Parathyroid adenoma (tissue), 2 donors: Measurements from ENCODE around the gene LTA.

Experiments
- H2AFZ ChIP-seq: fragments of 300-600 bp; sonication (generic); one replicate; pipeline ENCODE4 v1.7.0; 2017; ENCODE audit warnings: antibody characterized with exemption, mild to moderate bottlenecking
- H3K27ac ChIP-seq: fragments of 300-600 bp; sonication (generic); one replicate; pipeline ENCODE4 v1.7.0; 2017
- H3K27me3 ChIP-seq: fragments of 300-600 bp; sonication (generic); one replicate; pipeline ENCODE4 v1.7.0; 2017; ENCODE audit warnings: low read length; ENCODE audit not compliant: control insufficient read depth, insufficient read depth
- H3K36me3 ChIP-seq: fragments of 300-600 bp; sonication (generic); one replicate; pipeline ENCODE4 v1.7.0; 2017; ENCODE audit warnings: low read length; ENCODE audit not compliant: control insufficient read depth, insufficient read depth
- H3K4me1 ChIP-seq: fragments of 300-600 bp; sonication (generic); one replicate; pipeline ENCODE4 v1.7.0; 2017; ENCODE audit warnings: control low read depth
- H3K4me2 ChIP-seq: fragments of 300-600 bp; sonication (generic); one replicate; pipeline ENCODE4 v1.7.0; 2017; ENCODE audit warnings: low read length
- H3K4me3 ChIP-seq: fragments of 300-600 bp; sonication (generic); one replicate; pipeline ENCODE4 v1.7.0; 2017; ENCODE audit warnings: low read depth, low read length
- H3K79me2 ChIP-seq: fragments of 300-600 bp; sonication (generic); one replicate; pipeline ENCODE4 v1.7.0; 2017; ENCODE audit warnings: control low read depth
- H3K9ac ChIP-seq: fragments of 300-600 bp; sonication (generic); one replicate; pipeline ENCODE4 v1.7.0; 2017; ENCODE audit warnings: mild to moderate bottlenecking
- H3K9me3 ChIP-seq: fragments of 300-600 bp; sonication (generic); one replicate; pipeline ENCODE4 v1.7.0; 2017; ENCODE audit warnings: low read length; ENCODE audit not compliant: control insufficient read depth
- CTCF ChIP-seq: fragments of 300-600 bp; sonication (generic); IDR thresholded peaks from one replicate; pipeline ENCODE4 v1.7.0; 2017; ENCODE audit warnings: antibody characterized with exemption, mild to moderate bottlenecking
- donor health status: primary hyperparathyroidism.

LTA gene

DNA sequence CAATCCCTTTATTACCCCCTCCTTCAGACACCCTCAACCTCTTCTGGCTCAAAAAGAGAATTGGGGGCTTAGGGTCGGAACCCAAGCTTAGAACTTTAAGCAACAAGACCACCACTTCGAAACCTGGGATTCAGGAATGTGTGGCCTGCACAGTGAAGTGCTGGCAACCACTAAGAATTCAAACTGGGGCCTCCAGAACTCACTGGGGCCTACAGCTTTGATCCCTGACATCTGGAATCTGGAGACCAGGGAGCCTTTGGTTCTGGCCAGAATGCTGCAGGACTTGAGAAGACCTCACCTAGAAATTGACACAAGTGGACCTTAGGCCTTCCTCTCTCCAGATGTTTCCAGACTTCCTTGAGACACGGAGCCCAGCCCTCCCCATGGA is 5.5 kb downstream of the LTA start:
- no peak overlapping the region for H3K9ac ChIP-seq
- H3K4me2 ChIP-seq: no peak overlapping the region
- no peak for TF ChIP-seq CTCF
- no peaks in the 10 kb centered on the region for H3K9me3 ChIP-seq
- H3K4me1 ChIP-seq: no peaks in the 10 kb centered on the region
- H3K4me3 ChIP-seq: no peak overlapping the region
- no peak overlapping the region for H2AFZ ChIP-seq
- no peak overlapping the region for H3K27ac ChIP-seq
- H3K79me2 ChIP-seq: no peaks in the 10 kb centered on the region
- H3K36me3 ChIP-seq: no peaks in the 10 kb centered on the region
- no peaks in the 10 kb centered on the region for H3K27me3 ChIP-seq

DNA sequence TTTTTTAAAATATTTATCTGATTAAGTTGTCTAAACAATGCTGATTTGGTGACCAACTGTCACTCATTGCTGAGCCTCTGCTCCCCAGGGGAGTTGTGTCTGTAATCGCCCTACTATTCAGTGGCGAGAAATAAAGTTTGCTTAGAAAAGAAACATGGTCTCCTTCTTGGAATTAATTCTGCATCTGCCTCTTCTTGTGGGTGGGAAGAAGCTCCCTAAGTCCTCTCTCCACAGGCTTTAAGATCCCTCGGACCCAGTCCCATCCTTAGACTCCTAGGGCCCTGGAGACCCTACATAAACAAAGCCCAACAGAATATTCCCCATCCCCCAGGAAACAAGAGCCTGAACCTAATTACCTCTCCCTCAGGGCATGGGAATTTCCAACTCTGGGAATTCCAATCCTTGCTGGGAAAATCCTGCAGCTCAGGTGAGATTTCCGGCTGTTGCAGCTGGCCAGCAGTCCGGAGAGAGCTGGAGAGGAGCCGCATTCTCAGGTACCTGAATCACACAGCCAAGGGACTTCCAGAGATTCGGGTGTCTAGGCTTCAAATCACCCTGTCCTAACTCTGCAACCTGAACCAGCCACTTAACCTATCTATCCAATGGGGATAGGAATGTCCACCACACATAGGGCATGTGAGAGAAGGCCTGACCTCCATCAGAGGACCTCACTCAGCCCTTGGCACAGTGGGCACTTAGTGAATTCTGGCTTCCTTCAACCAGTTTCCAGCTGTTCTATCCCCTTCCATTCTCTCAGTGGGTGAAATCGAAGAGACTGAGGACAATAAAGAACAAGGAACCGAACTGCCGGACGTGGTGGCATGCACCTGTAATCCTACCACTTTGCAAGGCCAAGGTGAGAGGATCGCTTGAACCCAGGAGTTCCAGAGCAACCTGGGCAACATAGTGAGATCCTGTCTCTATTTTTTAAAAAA is 6.4 kb downstream of the LTA start:
- Histone ChIP-seq H3K4me3 (no peak overlapping the region), H3K27ac (no peak overlapping the region), H3K4me2 (no peak overlapping the region), H3K36me3 (no peaks in the 10 kb centered on the region), H2AFZ (no peak overlapping the region), H3K27me3 (no peaks in the 10 kb centered on the region), H3K9me3 (no peaks in the 10 kb centered on the region), H3K79me2 (no peaks in the 10 kb centered on the region), H3K4me1 (no peaks in the 10 kb centered on the region), H3K9ac (no peak overlapping the region)
- no peak for TF ChIP-seq CTCF

DNA sequence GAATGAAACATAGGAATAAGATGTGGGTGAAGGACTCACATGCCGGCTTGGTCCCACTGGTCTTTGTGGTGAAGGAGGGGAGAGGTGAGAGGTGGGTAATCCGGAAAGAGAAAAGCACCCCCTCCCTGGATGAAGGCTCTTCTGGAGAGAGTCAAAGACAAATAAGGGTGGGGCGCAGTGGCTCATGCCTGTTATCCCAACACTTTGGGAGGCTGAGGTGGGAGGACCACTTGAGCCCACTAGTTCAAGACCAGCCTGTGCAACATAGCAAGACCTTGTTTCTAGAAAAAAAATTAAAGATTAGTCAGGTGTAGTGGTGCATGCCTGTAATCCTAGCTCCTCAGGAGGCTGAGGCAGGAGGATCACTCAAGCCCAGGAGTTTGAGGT is 7.0 kb downstream of the LTA start:
- no peak overlapping the region for H3K4me3 ChIP-seq
- no peak overlapping the region for H2AFZ ChIP-seq
- no peak overlapping the region for H3K27ac ChIP-seq
- H3K27me3 ChIP-seq: no peaks in the 10 kb centered on the region
- TF ChIP-seq CTCF: no peak
- H3K4me1 ChIP-seq: no peaks in the 10 kb centered on the region
- no peak overlapping the region for H3K4me2 ChIP-seq
- no peak overlapping the region for H3K9ac ChIP-seq
- no peaks in the 10 kb centered on the region for H3K36me3 ChIP-seq
- H3K79me2 ChIP-seq: no peaks in the 10 kb centered on the region
- no peaks in the 10 kb centered on the region for H3K9me3 ChIP-seq

GRCh38 chr6:31579546-31580437 is 7.7 kb downstream of the LTA start:
- Histone ChIP-seq H3K27ac (no peak overlapping the region), H3K9ac (no peak overlapping the region), H3K4me1 (no peaks in the 10 kb centered on the region), H3K36me3 (no peaks in the 10 kb centered on the region), H3K4me3 (no peak overlapping the region), H3K4me2 (no peak overlapping the region), H2AFZ (no peak overlapping the region), H3K27me3 (no peaks in the 10 kb centered on the region), H3K9me3 (no peaks in the 10 kb centered on the region), H3K79me2 (no peaks in the 10 kb centered on the region)
- no peak for TF ChIP-seq CTCF
